ENCODE data around the gene LBR.

LBR gene

DNA sequence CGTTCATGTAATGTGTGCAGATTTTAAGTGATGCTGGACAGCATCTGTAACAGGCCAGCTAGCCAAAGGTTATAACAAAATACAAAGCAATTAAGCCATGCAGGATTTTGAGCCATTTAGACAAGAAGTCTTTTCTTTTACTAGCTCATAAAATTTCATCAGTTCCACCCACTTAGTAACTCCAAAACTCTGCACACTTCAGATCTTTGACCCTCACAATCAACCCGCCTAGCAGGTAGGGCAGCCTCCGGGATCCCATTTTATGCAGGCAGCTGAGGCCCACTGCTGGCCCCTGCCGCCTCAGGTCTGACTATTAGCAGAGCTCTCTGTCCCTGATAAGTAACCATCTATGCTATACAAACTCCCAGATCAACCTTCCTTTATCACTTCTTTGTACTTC is 9.2 kb downstream of the LBR start:
- H3K4me1 ChIP-seq (ENCODE audit: control insufficient read depth, insufficient read depth, low read length) = peaks cover 15% of the 10 kb centered on the region
- H3K36me3 ChIP-seq (ENCODE audit: control insufficient read depth, insufficient read depth, low read length) = peaks cover 26% of the 10 kb centered on the region
- no peak overlapping the region for H3K27ac ChIP-seq (ENCODE audit: low read depth, low read length)
- no peaks in the 10 kb centered on the region for H3K27me3 ChIP-seq (ENCODE audit: control insufficient read depth, insufficient read depth, low read length)
- H3K4me3 ChIP-seq (ENCODE audit: low read length) = no peak overlapping the region
- no peak overlapping the region for H3K9ac ChIP-seq (ENCODE audit: low read length)

DNA sequence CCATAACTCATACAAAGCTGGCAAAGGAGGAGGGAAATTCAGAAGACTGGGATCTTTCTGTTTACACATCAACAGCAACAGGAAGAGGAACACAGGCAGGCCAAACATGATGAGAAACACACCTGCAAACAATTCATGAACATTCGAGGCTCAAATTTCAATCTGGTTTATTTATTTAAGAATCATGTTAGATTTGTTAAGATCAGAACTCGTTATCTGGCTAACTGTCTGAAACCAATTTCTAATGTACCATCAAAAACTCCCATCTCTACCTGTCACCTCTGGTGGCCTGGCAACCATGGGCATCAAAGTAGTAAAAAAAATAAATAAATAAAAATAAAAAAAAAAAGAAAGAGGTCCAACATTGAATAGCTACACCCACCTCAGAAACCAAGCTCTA is 9.8 kb downstream of the LBR start:
- Histone ChIP-seq H3K27me3 (ENCODE audit: control insufficient read depth, insufficient read depth, low read length) (no peaks in the 10 kb centered on the region), H3K36me3 (ENCODE audit: control insufficient read depth, insufficient read depth, low read length) (peaks cover 26% of the 10 kb centered on the region), H3K9ac (ENCODE audit: low read length) (no peak overlapping the region), H3K27ac (ENCODE audit: low read depth, low read length) (no peak overlapping the region), H3K4me1 (ENCODE audit: control insufficient read depth, insufficient read depth, low read length) (peaks cover 15% of the 10 kb centered on the region), H3K4me3 (ENCODE audit: low read length) (no peak overlapping the region)

DNA sequence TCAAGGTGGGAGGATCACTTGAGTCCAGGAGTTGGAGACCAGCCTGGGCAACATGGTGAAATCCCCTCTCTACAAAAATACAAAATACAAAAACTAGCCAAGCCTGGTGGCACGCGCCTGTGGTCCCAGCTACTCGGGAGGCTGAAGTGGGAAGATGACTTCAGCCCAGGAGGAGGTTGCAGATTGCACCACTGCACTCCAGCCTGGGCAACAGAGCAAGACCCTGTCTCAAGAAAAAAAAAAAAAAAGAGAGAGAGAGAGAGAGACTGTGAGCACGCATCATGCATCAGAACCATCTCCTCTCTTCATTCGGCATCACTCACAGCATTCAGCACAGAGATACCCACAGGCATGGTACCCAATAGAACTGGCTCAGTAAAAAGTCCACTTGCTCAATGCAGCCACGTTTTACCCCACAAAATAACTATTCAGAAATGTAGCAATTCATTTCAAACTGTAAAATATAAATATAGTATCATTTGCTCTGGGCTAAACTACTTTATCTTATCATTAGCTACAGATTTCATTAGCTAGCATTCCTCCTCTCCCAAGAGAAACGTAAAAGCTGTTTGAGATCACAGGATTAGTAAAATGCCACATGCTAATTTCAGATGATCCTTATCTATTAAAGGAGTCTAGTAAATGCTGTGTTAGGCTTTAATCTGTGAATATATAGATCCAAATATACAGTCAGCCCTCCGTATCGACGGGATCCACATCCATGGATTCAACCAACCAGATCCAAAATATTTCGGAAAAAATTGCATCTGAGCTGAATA is 11.7 kb downstream of the LBR start:
- no peak overlapping the region for H3K4me3 ChIP-seq (ENCODE audit: low read length)
- peaks cover 33% of the 10 kb centered on the region for H3K36me3 ChIP-seq (ENCODE audit: control insufficient read depth, insufficient read depth, low read length)
- peaks cover 10% of the 10 kb centered on the region for H3K4me1 ChIP-seq (ENCODE audit: control insufficient read depth, insufficient read depth, low read length)
- no peak overlapping the region for H3K27ac ChIP-seq (ENCODE audit: low read depth, low read length)
- no peaks in the 10 kb centered on the region for H3K27me3 ChIP-seq (ENCODE audit: control insufficient read depth, insufficient read depth, low read length)
- H3K9ac ChIP-seq (ENCODE audit: low read length) = no peak overlapping the region

DNA sequence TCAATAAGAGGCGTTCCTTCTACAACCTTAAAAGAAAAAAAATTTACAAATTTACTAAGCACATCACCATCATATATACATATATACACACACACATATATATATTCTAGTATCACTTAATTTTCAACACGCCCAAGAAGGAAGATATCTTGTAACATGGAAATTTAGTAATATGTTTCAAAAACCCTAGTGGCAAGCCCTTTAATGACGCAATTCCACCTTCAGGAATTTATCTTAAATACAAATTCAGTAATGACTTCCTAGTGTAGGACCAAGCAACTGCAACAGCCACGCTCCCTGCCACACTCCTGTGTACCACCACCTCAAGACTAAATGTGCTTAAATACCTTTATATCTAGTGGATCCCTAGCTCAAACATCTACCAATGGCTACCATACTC is 12.5 kb downstream of the LBR start:
- Histone ChIP-seq H3K27me3 (ENCODE audit: control insufficient read depth, insufficient read depth, low read length) (no peaks in the 10 kb centered on the region), H3K36me3 (ENCODE audit: control insufficient read depth, insufficient read depth, low read length) (peaks cover 37% of the 10 kb centered on the region), H3K4me1 (ENCODE audit: control insufficient read depth, insufficient read depth, low read length) (peaks cover 10% of the 10 kb centered on the region), H3K27ac (ENCODE audit: low read depth, low read length) (no peak overlapping the region), H3K4me3 (ENCODE audit: low read length) (no peak overlapping the region), H3K9ac (ENCODE audit: low read length) (no peak overlapping the region)

DNA sequence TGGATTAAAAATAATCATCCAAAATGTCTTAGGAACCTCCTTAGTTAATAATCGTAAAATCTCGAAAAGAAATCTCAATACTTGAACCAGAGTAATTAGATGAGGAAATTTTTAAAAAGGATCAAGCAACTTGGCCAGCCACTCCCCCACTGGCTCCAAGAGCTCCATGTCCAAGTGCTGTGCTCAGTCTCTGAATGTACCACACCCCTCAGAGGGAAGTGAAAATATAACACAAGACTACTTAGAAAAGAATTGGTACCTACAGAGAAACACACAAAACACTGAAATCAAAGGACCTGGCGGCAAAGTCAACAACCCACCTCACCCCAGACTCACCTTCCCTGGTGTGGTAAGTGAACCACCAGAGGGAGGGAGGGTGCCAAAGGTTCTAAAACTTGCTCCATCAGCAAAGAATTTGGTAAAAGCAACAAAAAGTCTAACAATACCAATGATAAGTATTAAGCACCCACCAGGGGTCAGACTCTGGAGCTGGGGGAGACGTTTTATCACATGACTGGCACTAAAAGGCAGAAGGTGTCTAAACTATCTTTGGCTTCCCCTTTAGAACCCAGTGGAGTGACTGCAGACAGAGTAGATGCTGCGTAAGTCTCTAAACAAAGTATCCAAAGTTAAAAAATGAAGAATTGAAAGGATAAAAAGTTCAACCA is 14.0 kb downstream of the LBR start:
- H3K27me3 ChIP-seq (ENCODE audit: control insufficient read depth, insufficient read depth, low read length) = no peaks in the 10 kb centered on the region
- peaks cover 10% of the 10 kb centered on the region for H3K4me1 ChIP-seq (ENCODE audit: control insufficient read depth, insufficient read depth, low read length)
- H3K27ac ChIP-seq (ENCODE audit: low read depth, low read length) = no peak overlapping the region
- H3K36me3 ChIP-seq (ENCODE audit: control insufficient read depth, insufficient read depth, low read length) = peaks cover 41% of the 10 kb centered on the region
- no peak overlapping the region for H3K9ac ChIP-seq (ENCODE audit: low read length)
- no peak overlapping the region for H3K4me3 ChIP-seq (ENCODE audit: low read length)

DNA sequence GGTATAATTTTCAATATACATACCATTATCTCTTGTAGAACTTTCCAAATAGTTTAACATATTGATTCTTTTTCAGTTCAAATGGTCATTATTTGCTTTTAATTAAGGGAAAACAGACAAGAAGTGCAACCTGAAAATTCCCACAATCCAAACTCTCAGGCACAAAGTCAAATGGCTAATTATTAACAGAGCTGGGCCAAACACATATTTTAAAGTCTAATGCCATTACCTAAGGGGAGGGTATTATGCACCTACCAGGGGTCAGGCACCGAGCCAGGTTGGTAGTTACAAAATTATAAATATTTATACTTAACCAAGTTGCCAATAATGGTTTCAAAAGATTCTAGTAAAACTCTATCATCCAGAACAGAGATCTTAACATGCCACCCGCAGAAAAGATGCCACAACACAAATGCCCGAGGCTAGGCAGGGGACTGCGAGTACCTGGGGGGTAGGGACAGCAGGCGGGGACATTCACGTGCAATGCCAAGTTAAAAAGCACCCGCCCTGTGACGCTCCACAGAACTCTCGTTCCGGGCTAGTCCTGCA is 15.0 kb downstream of the LBR start:
- H3K9ac ChIP-seq (ENCODE audit: low read length) = no peak overlapping the region
- H3K4me1 ChIP-seq (ENCODE audit: control insufficient read depth, insufficient read depth, low read length) = peaks cover 10% of the 10 kb centered on the region
- no peak overlapping the region for H3K4me3 ChIP-seq (ENCODE audit: low read length)
- H3K27me3 ChIP-seq (ENCODE audit: control insufficient read depth, insufficient read depth, low read length) = no peaks in the 10 kb centered on the region
- H3K27ac ChIP-seq (ENCODE audit: low read depth, low read length) = peak overlapping the region; percentile 9
- H3K36me3 ChIP-seq (ENCODE audit: control insufficient read depth, insufficient read depth, low read length) = peaks cover 36% of the 10 kb centered on the region

DNA sequence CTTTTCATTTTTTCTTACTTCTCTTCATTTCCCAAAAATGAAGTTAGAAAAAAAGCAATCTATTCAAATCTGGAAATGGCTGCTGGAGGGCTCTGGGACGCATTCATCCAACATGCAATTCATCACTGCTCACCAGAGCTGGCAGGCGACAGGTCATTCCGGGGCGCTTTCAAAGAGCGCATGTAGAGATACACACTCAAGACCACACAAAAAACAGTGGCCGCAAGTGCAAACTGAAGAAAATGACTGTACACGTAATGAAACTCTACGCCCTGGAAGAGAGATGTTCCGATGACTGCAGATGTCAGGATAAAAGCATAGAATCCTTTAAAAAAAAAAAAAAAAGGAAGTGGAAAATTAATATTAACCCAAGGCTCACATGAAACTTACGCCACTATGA is 15.5 kb downstream of the LBR start:
- peaks cover 10% of the 10 kb centered on the region for H3K4me1 ChIP-seq (ENCODE audit: control insufficient read depth, insufficient read depth, low read length)
- no peaks in the 10 kb centered on the region for H3K27me3 ChIP-seq (ENCODE audit: control insufficient read depth, insufficient read depth, low read length)
- H3K36me3 ChIP-seq (ENCODE audit: control insufficient read depth, insufficient read depth, low read length) = peaks cover 38% of the 10 kb centered on the region
- H3K4me3 ChIP-seq (ENCODE audit: low read length) = no peak overlapping the region
- no peak overlapping the region for H3K9ac ChIP-seq (ENCODE audit: low read length)
- H3K27ac ChIP-seq (ENCODE audit: low read depth, low read length) = no peak overlapping the region

DNA sequence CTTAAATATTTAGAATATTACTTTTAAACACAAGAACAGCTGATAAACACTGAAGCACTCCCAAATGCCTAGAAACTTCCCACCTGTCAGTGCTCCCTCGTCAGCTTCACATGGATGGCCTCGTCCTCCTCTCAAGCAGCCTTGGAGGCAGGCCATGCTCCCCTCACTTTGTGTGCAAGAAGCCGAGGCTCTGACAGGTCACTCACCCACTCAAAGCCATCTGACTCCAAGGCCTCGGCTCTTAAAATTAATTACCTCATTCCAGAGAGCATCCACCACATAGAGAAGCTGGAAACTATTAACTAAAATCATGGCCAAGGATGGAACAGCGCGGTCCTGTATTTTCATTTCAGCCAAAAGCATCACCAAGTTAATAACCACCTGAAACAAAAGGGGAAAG is 17.8 kb downstream of the LBR start:
- Histone ChIP-seq H3K4me1 (ENCODE audit: control insufficient read depth, insufficient read depth, low read length) (peaks cover 10% of the 10 kb centered on the region), H3K27me3 (ENCODE audit: control insufficient read depth, insufficient read depth, low read length) (no peaks in the 10 kb centered on the region), H3K36me3 (ENCODE audit: control insufficient read depth, insufficient read depth, low read length) (peaks cover 36% of the 10 kb centered on the region), H3K9ac (ENCODE audit: low read length) (no peak overlapping the region), H3K4me3 (ENCODE audit: low read length) (no peak overlapping the region), H3K27ac (ENCODE audit: low read depth, low read length) (no peak overlapping the region)

DNA sequence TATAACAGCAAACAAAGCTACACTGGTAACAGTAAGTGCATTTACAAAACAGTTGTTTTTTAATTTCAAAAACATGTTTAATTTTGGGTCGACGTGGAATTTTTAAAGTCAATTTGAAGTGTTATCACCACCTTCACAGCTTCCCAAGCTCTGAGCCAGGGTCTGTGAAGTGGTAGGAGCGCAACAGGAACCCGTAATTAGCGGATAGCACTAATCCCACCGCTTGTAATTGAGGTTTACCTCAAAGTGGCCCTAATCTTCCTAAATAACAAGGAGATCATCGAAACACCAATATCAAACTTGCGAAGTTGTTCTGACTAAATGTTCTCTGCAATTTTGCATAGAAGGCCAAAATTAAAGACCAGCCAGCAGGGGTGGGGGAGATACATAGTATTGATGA is 18.8 kb downstream of the LBR start:
- no peaks in the 10 kb centered on the region for H3K27me3 ChIP-seq (ENCODE audit: control insufficient read depth, insufficient read depth, low read length)
- peaks cover 30% of the 10 kb centered on the region for H3K36me3 ChIP-seq (ENCODE audit: control insufficient read depth, insufficient read depth, low read length)
- no peak overlapping the region for H3K9ac ChIP-seq (ENCODE audit: low read length)
- H3K27ac ChIP-seq (ENCODE audit: low read depth, low read length) = no peak overlapping the region
- peaks cover 4% of the 10 kb centered on the region for H3K4me1 ChIP-seq (ENCODE audit: control insufficient read depth, insufficient read depth, low read length)
- H3K4me3 ChIP-seq (ENCODE audit: low read length) = no peak overlapping the region

DNA sequence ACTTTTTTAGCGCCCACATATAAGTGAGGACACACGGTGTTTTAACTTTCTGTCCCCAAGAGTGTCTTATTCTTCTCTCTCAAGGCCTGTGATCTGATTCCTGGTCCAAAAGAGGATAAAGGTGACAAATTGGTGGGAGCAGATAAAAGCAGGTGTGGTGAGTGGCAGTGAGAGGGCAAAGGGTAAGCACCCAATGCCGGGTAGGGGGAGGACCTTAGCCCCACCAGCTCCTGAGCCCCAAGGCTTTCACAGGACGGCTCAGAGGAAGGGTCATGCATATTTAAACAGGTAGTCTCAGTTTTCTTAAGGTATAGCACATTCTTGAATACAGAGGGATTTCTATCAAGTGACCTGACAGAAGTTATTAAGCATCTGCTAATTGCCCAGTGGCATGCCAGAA is 19.6 kb downstream of the LBR start:
- Histone ChIP-seq H3K36me3 (ENCODE audit: control insufficient read depth, insufficient read depth, low read length) (peaks cover 26% of the 10 kb centered on the region), H3K4me1 (ENCODE audit: control insufficient read depth, insufficient read depth, low read length) (peaks cover 3% of the 10 kb centered on the region), H3K27ac (ENCODE audit: low read depth, low read length) (no peak overlapping the region), H3K27me3 (ENCODE audit: control insufficient read depth, insufficient read depth, low read length) (no peaks in the 10 kb centered on the region), H3K9ac (ENCODE audit: low read length) (no peak overlapping the region), H3K4me3 (ENCODE audit: low read length) (no peak overlapping the region)

DNA sequence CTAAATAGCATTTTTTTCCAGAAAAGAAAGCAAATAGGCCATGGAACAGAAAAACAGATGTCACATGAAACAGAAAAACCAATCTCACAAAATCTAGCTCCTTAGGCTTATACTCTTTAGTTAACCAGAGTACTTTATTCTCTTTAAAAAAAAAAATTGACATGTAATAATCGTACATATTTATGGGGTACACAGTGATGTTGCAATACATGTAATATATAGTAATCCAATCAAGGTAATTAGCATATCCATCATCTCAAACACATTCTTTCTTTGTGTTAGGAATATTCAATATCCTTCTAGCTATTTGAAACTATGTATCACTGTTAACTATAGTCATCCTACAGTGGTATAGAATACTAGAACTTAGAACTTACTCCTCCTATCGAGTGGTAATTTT is 20.1 kb downstream of the LBR start:
- Histone ChIP-seq H3K36me3 (ENCODE audit: control insufficient read depth, insufficient read depth, low read length) (peaks cover 30% of the 10 kb centered on the region), H3K27me3 (ENCODE audit: control insufficient read depth, insufficient read depth, low read length) (no peaks in the 10 kb centered on the region), H3K27ac (ENCODE audit: low read depth, low read length) (no peak overlapping the region), H3K9ac (ENCODE audit: low read length) (no peak overlapping the region), H3K4me3 (ENCODE audit: low read length) (no peak overlapping the region), H3K4me1 (ENCODE audit: control insufficient read depth, insufficient read depth, low read length) (no peaks in the 10 kb centered on the region)

DNA sequence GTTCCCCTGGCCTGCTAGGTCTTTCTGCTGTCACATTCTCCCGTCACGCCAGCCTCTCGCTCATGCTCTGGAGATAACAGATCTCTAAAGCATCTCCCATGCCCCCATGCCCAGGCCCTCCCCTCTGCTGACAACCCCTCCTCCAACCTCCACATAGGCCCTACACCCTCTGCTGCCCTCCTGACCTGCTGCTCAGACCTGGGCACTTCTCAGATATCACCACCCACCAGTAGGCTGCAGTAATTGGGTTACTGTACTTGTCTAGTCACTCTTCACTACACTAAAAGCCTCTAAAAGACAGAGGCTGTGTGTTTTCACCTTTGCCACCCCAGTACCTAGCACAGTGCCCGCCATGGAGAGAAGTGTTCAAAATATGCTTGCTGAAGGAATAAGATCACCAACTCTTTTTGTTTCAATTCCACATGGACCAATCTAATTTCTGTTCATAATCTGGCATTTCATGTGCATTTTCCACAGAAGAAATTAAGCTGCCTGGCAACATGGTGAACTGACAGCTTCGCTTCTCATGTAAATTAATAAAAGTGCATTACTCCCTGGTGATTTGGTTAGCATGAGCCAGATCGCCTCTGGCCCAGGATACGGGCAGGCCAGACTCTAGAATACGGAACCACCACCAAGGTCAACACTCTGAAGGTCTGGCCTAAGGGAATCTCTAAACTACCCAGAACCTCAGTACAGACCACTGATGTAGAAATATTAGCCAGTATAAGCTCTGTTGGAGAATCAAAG is 20.7 kb downstream of the LBR start:
- H3K36me3 ChIP-seq (ENCODE audit: control insufficient read depth, insufficient read depth, low read length) = peaks cover 28% of the 10 kb centered on the region

More for the DNA sequence above, 20.7 kb downstream of the LBR start:
- Histone ChIP-seq H3K27me3 (ENCODE audit: control insufficient read depth, insufficient read depth, low read length) (no peaks in the 10 kb centered on the region), H3K4me3 (ENCODE audit: low read length) (no peak overlapping the region), H3K4me1 (ENCODE audit: control insufficient read depth, insufficient read depth, low read length) (no peaks in the 10 kb centered on the region), H3K27ac (ENCODE audit: low read depth, low read length) (no peak overlapping the region), H3K9ac (ENCODE audit: low read length) (no peak overlapping the region)
